HepG2 (cell line): Measurements from ENCODE around the gene NARS2.

Source experiments
- KDM4B ChIP-seq: sonication (generic); formaldehyde crosslinking; IDR thresholded peaks from 2 replicates; pipeline ENCODE4 v1.4.0; 2020; ENCODE audit warnings: missing genetic modification reagents
- NBN ChIP-seq: fragments of 450-650 bp; conservative IDR thresholded peaks from 2 replicates; pipeline ENCODE4 v1.6.1; 2017
- ZSCAN25 ChIP-seq: sonication (generic); formaldehyde crosslinking; IDR thresholded peaks from 2 replicates; pipeline ENCODE4 v1.8.0; 2022; ENCODE audit warnings: mild to moderate bottlenecking, missing genetic modification reagents
- TF ChIP-seq, protein P1 (sequence below): sonication (generic); formaldehyde crosslinking; IDR thresholded peaks from 2 replicates; pipeline ENCODE4 v1.5.0; 2020; ENCODE audit warnings: mild to moderate bottlenecking, missing genetic modification reagents, moderate library complexity

DNA sequence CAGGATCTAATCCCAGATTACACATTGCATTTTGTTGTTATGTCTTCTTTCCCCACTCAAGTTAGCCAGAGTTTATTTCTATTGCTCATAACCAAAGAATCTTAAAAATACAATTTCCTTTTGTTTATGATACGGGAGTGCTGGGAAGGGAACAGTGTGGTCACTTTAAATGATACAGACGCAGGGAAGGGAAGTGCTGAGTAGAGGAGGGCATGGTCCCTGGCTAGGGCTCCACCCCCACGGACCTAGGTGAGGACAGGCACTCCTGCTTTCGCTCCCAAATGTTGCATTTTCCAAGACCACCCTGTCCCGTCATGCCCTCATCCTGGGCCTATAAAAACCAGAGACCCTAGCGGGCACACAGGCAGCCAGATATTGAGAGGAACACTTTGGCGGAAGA is 30.6 kb upstream of the NARS2 start:
- no peak for TF ChIP-seq KDM4B
- TF ChIP-seq ZSCAN25 (CRISPR knock-in tag), result no peak
- TF ChIP-seq, protein P1, sequence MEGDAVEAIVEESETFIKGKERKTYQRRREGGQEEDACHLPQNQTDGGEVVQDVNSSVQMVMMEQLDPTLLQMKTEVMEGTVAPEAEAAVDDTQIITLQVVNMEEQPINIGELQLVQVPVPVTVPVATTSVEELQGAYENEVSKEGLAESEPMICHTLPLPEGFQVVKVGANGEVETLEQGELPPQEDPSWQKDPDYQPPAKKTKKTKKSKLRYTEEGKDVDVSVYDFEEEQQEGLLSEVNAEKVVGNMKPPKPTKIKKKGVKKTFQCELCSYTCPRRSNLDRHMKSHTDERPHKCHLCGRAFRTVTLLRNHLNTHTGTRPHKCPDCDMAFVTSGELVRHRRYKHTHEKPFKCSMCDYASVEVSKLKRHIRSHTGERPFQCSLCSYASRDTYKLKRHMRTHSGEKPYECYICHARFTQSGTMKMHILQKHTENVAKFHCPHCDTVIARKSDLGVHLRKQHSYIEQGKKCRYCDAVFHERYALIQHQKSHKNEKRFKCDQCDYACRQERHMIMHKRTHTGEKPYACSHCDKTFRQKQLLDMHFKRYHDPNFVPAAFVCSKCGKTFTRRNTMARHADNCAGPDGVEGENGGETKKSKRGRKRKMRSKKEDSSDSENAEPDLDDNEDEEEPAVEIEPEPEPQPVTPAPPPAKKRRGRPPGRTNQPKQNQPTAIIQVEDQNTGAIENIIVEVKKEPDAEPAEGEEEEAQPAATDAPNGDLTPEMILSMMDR (CRISPR knock-in tag), result no peak
- no peak for TF ChIP-seq NBN
